ENCODE measurements around the gene MAPKAP1.

Gene MAPKAP1

GRCh38 chr9:125508249-125508648, 198.8 kb downstream of the MAPKAP1 start:
- FAIRE-seq, result no peak

GRCh38 chr9:125507226-125507625, 199.8 kb downstream of the MAPKAP1 start:
- no peak for FAIRE-seq

- FAIRE-seq, result no peak
These were observed 201.0 kb downstream of the MAPKAP1 start for GRCh38 chr9:125505988-125506438.

- FAIRE-seq, result no peak
These were observed 202.4 kb downstream of the MAPKAP1 start for GRCh38 chr9:125504616-125505015.

- FAIRE-seq, result no peak
These were observed 209.1 kb downstream of the MAPKAP1 start for GRCh38 chr9:125497906-125498305.

- no peak for FAIRE-seq
These were observed 209.5 kb downstream of the MAPKAP1 start for GRCh38 chr9:125497478-125497877.

GRCh38 chr9:125496313-125496834, 210.6 kb downstream of the MAPKAP1 start:
- FAIRE-seq, result no peak

- no peak for FAIRE-seq
These were observed 211.6 kb downstream of the MAPKAP1 start for GRCh38 chr9:125495172-125496119.

- FAIRE-seq, result no peak
These were observed 212.4 kb downstream of the MAPKAP1 start for GRCh38 chr9:125494653-125494915.

GRCh38 chr9:125493881-125494652, 212.9 kb downstream of the MAPKAP1 start:
- no peak for FAIRE-seq

GRCh38 chr9:125493384-125493783, 213.6 kb downstream of the MAPKAP1 start:
- FAIRE-seq, result no peak

GRCh38 chr9:125492719-125493118, 214.3 kb downstream of the MAPKAP1 start:
- FAIRE-seq, result no peak

- FAIRE-seq, result no peak
These were observed 219.2 kb downstream of the MAPKAP1 start for GRCh38 chr9:125487842-125488241.

- no peak for FAIRE-seq
These were observed 220.4 kb downstream of the MAPKAP1 start for GRCh38 chr9:125486576-125486975.

GRCh38 chr9:125486152-125486508, 220.9 kb downstream of the MAPKAP1 start:
- no peak for FAIRE-seq

- no peak for FAIRE-seq
These were observed 221.4 kb downstream of the MAPKAP1 start for GRCh38 chr9:125485471-125486151.

- no peak for FAIRE-seq
These were observed 222.4 kb downstream of the MAPKAP1 start for GRCh38 chr9:125484350-125485282.

- no peak for FAIRE-seq
These were observed 223.3 kb downstream of the MAPKAP1 start for GRCh38 chr9:125483697-125484096.

- FAIRE-seq, result no peak
These were observed 227.0 kb downstream of the MAPKAP1 start for GRCh38 chr9:125479846-125480615.

- FAIRE-seq, result no peak
These were observed 229.9 kb downstream of the MAPKAP1 start for GRCh38 chr9:125477089-125477544.

GRCh38 chr9:125476645-125477044, 230.4 kb downstream of the MAPKAP1 start:
- FAIRE-seq, result no peak

All from islet of Langerhans (tissue), 1 donor.